ENCODE data around the gene OPTN.

The OPTN gene

GRCh38 chr10:13184276-13184675, 84.3 kb downstream of the OPTN start:
- no peak for DNase-seq (ENCODE audit: low spot score)

- no peak for DNase-seq (ENCODE audit: low spot score)
Observed at GRCh38 chr10:13184730-13185514, 85.0 kb downstream of the OPTN start.

GRCh38 chr10:13187135-13187534, 87.2 kb downstream of the OPTN start:
- no peak for DNase-seq (ENCODE audit: low spot score)
